GM23338 (cell line): ENCODE results near the gene SLC5A2. TPM values are rescaled to one million over a fixed set of nuclear protein-coding genes. Genes with fewer than 3 reads are reported as not detected.

Experiments used
- ATAC-seq: fragments of 200-7000 bp; cut with Tn5 transposase; 3 replicates; pipeline ENCODE4 v1.9.1; 2020
- DNase-seq: peaks from one replicate; pipeline ENCODE4 v3.0.0-alpha.2; 2015; ENCODE audit warnings: low spot score
- H2AFZ ChIP-seq: fragments of 200-600 bp; sonication (generic); 2 replicates; pipeline ENCODE4 v1.8.0; 2016; ENCODE audit warnings: antibody characterized with exemption, mild to moderate bottlenecking, moderate library complexity
- H3F3A ChIP-seq: fragments of 200-600 bp; sonication (generic); replicated peaks from 2 replicates; pipeline ENCODE4 v1.8.0; 2017; ENCODE audit warnings: antibody characterized with exemption, mixed run types, low read depth
- H3K27ac ChIP-seq: fragments of 200-600 bp; sonication (generic); 2 replicates; pipeline ENCODE4 v1.6.1; 2016; ENCODE audit warnings: low read depth
- H3K27me3 ChIP-seq: fragments of 200-600 bp; sonication (generic); 2 replicates; pipeline ENCODE4 v1.8.0; 2016; ENCODE audit warnings: mild to moderate bottlenecking, mixed run types, moderate library complexity; ENCODE audit not compliant: insufficient read depth
- H3K36me3 ChIP-seq: fragments of 200-600 bp; sonication (generic); 2 replicates; pipeline ENCODE4 v1.8.0; 2016; ENCODE audit warnings: mild to moderate bottlenecking; ENCODE audit not compliant: insufficient read depth
- H3K4me1 ChIP-seq: fragments of 200-600 bp; sonication (generic); 2 replicates; pipeline ENCODE4 v1.8.0; 2016; ENCODE audit warnings: mild to moderate bottlenecking, moderate library complexity; ENCODE audit not compliant: insufficient read depth
- H3K4me2 ChIP-seq: fragments of 200-600 bp; sonication (generic); 2 replicates; pipeline ENCODE4 v1.7.1; 2017; ENCODE audit warnings: mixed run types
- H3K4me3 ChIP-seq: fragments of 200-600 bp; sonication (generic); 2 replicates; pipeline ENCODE4 v1.6.1; 2016; ENCODE audit warnings: mixed run types
- H3K79me2 ChIP-seq: fragments of 200-600 bp; sonication (generic); replicated peaks from 2 replicates; pipeline ENCODE4 v1.8.0; 2017; ENCODE audit warnings: mild to moderate bottlenecking; ENCODE audit not compliant: insufficient read depth
- H3K9me2 ChIP-seq: fragments of 200-600 bp; sonication (generic); 2 replicates; pipeline ENCODE4 v1.8.0; 2017; ENCODE audit not compliant: insufficient read depth
- H4K20me1 ChIP-seq: fragments of 200-600 bp; sonication (generic); replicated peaks from 2 replicates; pipeline ENCODE4 v1.8.0; 2017; ENCODE audit warnings: mild to moderate bottlenecking; ENCODE audit not compliant: insufficient read depth
- H3K27ac Mint-ChIP-seq: 2 replicates; pipeline ENCODE4 v1.8.0; 2020; ENCODE audit warnings: inconsistent platforms, mild to moderate bottlenecking, moderate library complexity, mixed read lengths
- H3K27me3 Mint-ChIP-seq: 3 replicates; pipeline ENCODE4 v1.8.0; 2022; ENCODE audit warnings: low read depth, mild to moderate bottlenecking, moderate library complexity, mixed read lengths, inconsistent platforms; ENCODE audit not compliant: insufficient read depth, poor library complexity
- H3K36me3 Mint-ChIP-seq: 3 replicates; pipeline ENCODE4 v1.8.0; 2021; ENCODE audit warnings: low read depth, mild to moderate bottlenecking, inconsistent platforms, moderate library complexity, mixed read lengths
- H3K4me1 Mint-ChIP-seq: 3 replicates; pipeline ENCODE4 v1.8.0; 2020; ENCODE audit warnings: mild to moderate bottlenecking, inconsistent platforms, mixed read lengths
- H3K4me3 Mint-ChIP-seq: 3 replicates; pipeline ENCODE4 v1.8.0; 2021; ENCODE audit warnings: moderate library complexity, mild to moderate bottlenecking, inconsistent platforms, mixed read lengths
- H3K9me3 Mint-ChIP-seq: 3 replicates; pipeline ENCODE4 v1.8.0; 2020; ENCODE audit warnings: moderate library complexity, mild to moderate bottlenecking, inconsistent platforms, mixed read lengths
- CREB1 ChIP-seq: fragments of 250-450 bp; sonication (Bioruptor Pico); IDR thresholded peaks from 2 replicates; pipeline ENCODE4 v1.5.0; 2020; ENCODE audit warnings: low read depth, mild to moderate bottlenecking, moderate library complexity
- CTCF ChIP-seq, 2 experiments: fragments of 200-600 bp in 1 of 2; sonication (generic) in 1 of 2; conservative IDR thresholded peaks; 2 replicates each; pipeline versions ENCODE4 v1.5.1 to v1.6.1; 2016 to 2017; ENCODE audit warnings: antibody characterized with exemption in 2 of 2, low read depth in 2 of 2, mild to moderate bottlenecking in 2 of 2, moderate library complexity in 1 of 2
- EZH2 ChIP-seq: fragments of 200-600 bp; sonication (generic); IDR thresholded peaks from one replicate; pipeline ENCODE4 v1.8.0; 2017; ENCODE audit warnings: antibody characterized with exemption, mild to moderate bottlenecking, low read depth; ENCODE audit not compliant: unreplicated experiment
- EZH2phosphoT487 ChIP-seq: fragments of 200-600 bp; sonication (generic); IDR thresholded peaks from one replicate; pipeline ENCODE4 v1.8.1; 2018; ENCODE audit warnings: antibody characterized with exemption; ENCODE audit not compliant: unreplicated experiment
- JUNB ChIP-seq: IDR thresholded peaks from one replicate; pipeline ENCODE4 v1.6.1; 2016; ENCODE audit warnings: antibody characterized with exemption; ENCODE audit not compliant: unreplicated experiment
- NANOG ChIP-seq: IDR thresholded peaks from 2 replicates; pipeline ENCODE4 v1.6.1; 2016; ENCODE audit warnings: antibody characterized with exemption, borderline replicate concordance
- POLR2AphosphoS5 ChIP-seq: IDR thresholded peaks from 2 replicates; pipeline ENCODE4 v1.6.1; 2016; ENCODE audit warnings: antibody characterized with exemption, low read depth
- STAT1 ChIP-seq: IDR thresholded peaks from one replicate; pipeline ENCODE4 v1.6.1; 2016; ENCODE audit warnings: antibody characterized with exemption; ENCODE audit not compliant: unreplicated experiment
- ZNF114 ChIP-seq: fragments of 250-450 bp; sonication (Bioruptor Pico); IDR thresholded peaks from 2 replicates; pipeline ENCODE4 v1.5.0; 2020; ENCODE audit warnings: mild to moderate bottlenecking, moderate library complexity
- ZNF462 ChIP-seq: fragments of 250-450 bp; sonication (Bioruptor Pico); IDR thresholded peaks from 2 replicates; pipeline ENCODE4 v1.5.0; 2020; ENCODE audit warnings: mild to moderate bottlenecking, moderate library complexity
- polyA plus RNA-seq: library from polyadenylated mRNA; unstranded; fragments of >200 nt; fragmentation: Nextera tagmentation; extraction: Ambion mirVana; gene quantifications from 2 replicates; pipeline ENCODE4 v1.2.1, GENCODE V29; 2016
- total RNA-seq: library from RNA; depleted of rRNA; stranded (reverse); fragments of >200 nt; shearing (Covaris generic); gene quantifications from 2 replicates; pipeline ENCODE4 v1.2.3, GENCODE V29; 2014
- TF ChIP-seq, protein P1 (sequence below): IDR thresholded peaks from 2 replicates; pipeline ENCODE4 v1.6.1; 2016; ENCODE audit warnings: antibody characterized with exemption

The SLC5A2 gene
- total and polyA plus RNA-seq, 2 experiments from 2014 or later: 0.76 to 3.6 TPM

- Histone ChIP-seq H3K27me3 (no peaks in the 10 kb centered on the region), H3K27ac (no peak overlapping the region), H3K9me2 (no peaks in the 10 kb centered on the region), H3K36me3 (no peaks in the 10 kb centered on the region), H3K4me1 (peaks cover 26% of the 10 kb centered on the region), H3F3A (no peaks in the 10 kb centered on the region), H3K4me2 (no peak overlapping the region), H3K4me3 (no peak overlapping the region), H3K79me2 (peaks cover 8% of the 10 kb centered on the region), H4K20me1 (peaks cover 4% of the 10 kb centered on the region; the same call in 1 of the 2 replicates), H2AFZ (no peak overlapping the region)
- no peak for DNase-seq
- H3K27ac Mint-ChIP-seq: no peak overlapping the region
- ATAC-seq: no peak
- H3K4me3 Mint-ChIP-seq: no peak overlapping the region
- H3K9me3 Mint-ChIP-seq: no peaks in the 10 kb centered on the region
- H3K4me1 Mint-ChIP-seq: peaks cover 30% of the 10 kb centered on the region
- peaks cover 6% of the 10 kb centered on the region for H3K27me3 Mint-ChIP-seq
- peaks cover 4% of the 10 kb centered on the region; the same call in 2 of the 3 replicates for H3K36me3 Mint-ChIP-seq
- TF ChIP-seq CREB1 (no peak), POLR2AphosphoS5 (no peak), JUNB (no peak), NANOG (no peak)
- TF ChIP-seq, protein P1, sequence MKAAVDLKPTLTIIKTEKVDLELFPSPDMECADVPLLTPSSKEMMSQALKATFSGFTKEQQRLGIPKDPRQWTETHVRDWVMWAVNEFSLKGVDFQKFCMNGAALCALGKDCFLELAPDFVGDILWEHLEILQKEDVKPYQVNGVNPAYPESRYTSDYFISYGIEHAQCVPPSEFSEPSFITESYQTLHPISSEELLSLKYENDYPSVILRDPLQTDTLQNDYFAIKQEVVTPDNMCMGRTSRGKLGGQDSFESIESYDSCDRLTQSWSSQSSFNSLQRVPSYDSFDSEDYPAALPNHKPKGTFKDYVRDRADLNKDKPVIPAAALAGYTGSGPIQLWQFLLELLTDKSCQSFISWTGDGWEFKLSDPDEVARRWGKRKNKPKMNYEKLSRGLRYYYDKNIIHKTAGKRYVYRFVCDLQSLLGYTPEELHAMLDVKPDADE: no peak
Observed at GRCh38 chr16:31504159-31504558, 21.2 kb downstream of the SLC5A2 start.

DNA sequence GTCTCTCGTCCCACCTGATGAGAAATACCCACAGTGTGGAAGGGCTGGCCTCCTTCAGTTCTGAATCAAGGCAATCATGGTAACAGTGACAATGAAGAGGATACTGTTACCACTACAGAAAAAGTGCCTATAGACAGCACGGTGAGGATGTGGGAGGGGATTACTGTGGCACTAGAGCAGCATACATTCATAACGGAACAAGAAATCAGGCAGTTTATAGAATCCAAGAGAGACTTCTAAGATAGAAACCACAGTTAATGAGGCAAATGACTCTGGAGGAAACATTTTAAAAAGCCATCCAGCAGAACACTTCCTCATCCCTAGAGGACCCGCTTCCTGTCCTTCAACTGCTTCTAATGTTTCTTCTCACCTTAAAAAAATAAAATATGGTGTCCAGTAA, 22.6 kb downstream of the SLC5A2 start:
- Histone ChIP-seq H3K4me2 (no peak overlapping the region), H3K36me3 (no peaks in the 10 kb centered on the region), H3F3A (no peaks in the 10 kb centered on the region), H3K4me1 (peaks cover 27% of the 10 kb centered on the region), H3K27me3 (no peaks in the 10 kb centered on the region), H4K20me1 (peaks cover 4% of the 10 kb centered on the region; the same call in 1 of the 2 replicates), H3K79me2 (peaks cover 8% of the 10 kb centered on the region), H3K27ac (no peak overlapping the region), H2AFZ (no peak overlapping the region), H3K9me2 (no peaks in the 10 kb centered on the region), H3K4me3 (no peak overlapping the region)
- ATAC-seq (no peak), DNase-seq (no peak)
- Mint-ChIP-seq H3K4me1 (peaks cover 32% of the 10 kb centered on the region), H3K27ac (no peak overlapping the region), H3K36me3 (peaks cover 4% of the 10 kb centered on the region; the same call in 2 of the 3 replicates), H3K4me3 (no peak overlapping the region), H3K9me3 (no peaks in the 10 kb centered on the region), H3K27me3 (peaks cover 7% of the 10 kb centered on the region)
- TF ChIP-seq CREB1 (no peak), EZH2 (no peak), EZH2phosphoT487 (no peak), NANOG (no peak), POLR2AphosphoS5 (no peak), STAT1 (no peak), CTCF (conservative IDR thresholded peaks at IDR 0.05; ENCODE audit: low read depth in 2 of 2) (no peak), ZNF462 (CRISPR knock-in tag) (no peak), JUNB (no peak), ZNF114 (CRISPR knock-in tag) (no peak)
